HK-2 (cell line): Measurements from ENCODE around the gene MMP23B.

Experiments used
- DNase-seq: peaks from one replicate; pipeline ENCODE4 v3.0.0-alpha.2; 2018; ENCODE audit not compliant: unreplicated experiment

MMP23B gene

GRCh38 chr1:1620433-1621139 lies 11.4 kb upstream of the MMP23B start:
- no peak for DNase-seq

GRCh38 chr1:1621173-1622009 lies 10.6 kb upstream of the MMP23B start:
- DNase-seq, result no peak

GRCh38 chr1:1622010-1622787 lies 9.8 kb upstream of the MMP23B start:
- DNase-seq, result no peak

- no peak for DNase-seq
Observed at GRCh38 chr1:1622788-1623094, 9.2 kb upstream of the MMP23B start.

GRCh38 chr1:1623181-1623630 lies 8.8 kb upstream of the MMP23B start:
- DNase-seq, result no peak

- DNase-seq, result no peak
Observed at GRCh38 chr1:1623631-1624442, 8.1 kb upstream of the MMP23B start.

GRCh38 chr1:1624443-1625403 lies 7.2 kb upstream of the MMP23B start:
- DNase-seq, result no peak

- no peak for DNase-seq
Observed at GRCh38 chr1:1625404-1625775, 6.6 kb upstream of the MMP23B start.

- no peak for DNase-seq
Observed at GRCh38 chr1:1625824-1626206, 6.2 kb upstream of the MMP23B start.

- no peak for DNase-seq
Observed at GRCh38 chr1:1626207-1627141, 5.5 kb upstream of the MMP23B start.

- peak; percentile 0 for DNase-seq
Observed at GRCh38 chr1:1627261-1627828, 4.6 kb upstream of the MMP23B start.

- DNase-seq, result peak; percentile 0
Observed at GRCh38 chr1:1627829-1628753, 3.9 kb upstream of the MMP23B start.

GRCh38 chr1:1628754-1629429 lies 3.1 kb upstream of the MMP23B start:
- no peak for DNase-seq

GRCh38 chr1:1629430-1630190 lies 2.4 kb upstream of the MMP23B start:
- no peak for DNase-seq

- no peak for DNase-seq
Observed at GRCh38 chr1:1630191-1630964, 1.6 kb upstream of the MMP23B start.
